GM18507 (cell line): ENCODE results near the gene HTR3E.
"Not testable (repeated sequence)": the region's sequence is repeated elsewhere in the genome, so short reads cannot be mapped to it uniquely, and the experiment has no call there.

ENCODE experiments used
- DNase-seq: peaks from one replicate; pipeline ENCODE4 v3.0.0; 2011; ENCODE audit warnings: low read depth; ENCODE audit not compliant: insufficient read length; ENCODE audit errors: extremely low spot score
- FAIRE-seq: peaks from 2 replicates; lab custom pipeline; 2011; peaks lifted over from hg19 to GRCh38; lab: Jason Lieb, UNC

HTR3E gene

GRCh38 chr3:184099806-184100686, 3.2 kb downstream of the HTR3E start:
- no peak for DNase-seq

DNA sequence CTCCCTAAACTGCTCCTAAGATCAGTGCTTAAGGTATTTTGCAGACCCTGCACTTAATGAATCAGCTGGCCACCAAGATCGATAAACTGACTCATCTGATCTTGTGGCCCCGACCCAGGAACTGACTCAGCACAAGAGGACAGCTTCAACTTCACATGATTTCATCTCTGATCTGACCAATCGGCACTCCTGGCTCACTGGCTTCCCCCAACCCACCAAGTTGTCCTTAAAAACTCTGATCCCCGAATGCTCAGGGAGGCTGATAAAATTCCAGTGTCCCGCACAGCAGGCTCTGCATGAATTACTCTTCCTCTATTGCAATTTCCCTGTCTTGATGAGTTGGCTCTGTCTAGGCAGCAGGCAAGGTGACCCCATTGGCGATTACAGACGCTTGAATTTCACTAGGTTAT, 13.5 kb downstream of the HTR3E start:
- DNase-seq (no peak), FAIRE-seq (no peak)

More at GRCh38 chr3:184099806-184100686, 3.2 kb downstream of the HTR3E start:
- FAIRE-seq = no peak

DNA sequence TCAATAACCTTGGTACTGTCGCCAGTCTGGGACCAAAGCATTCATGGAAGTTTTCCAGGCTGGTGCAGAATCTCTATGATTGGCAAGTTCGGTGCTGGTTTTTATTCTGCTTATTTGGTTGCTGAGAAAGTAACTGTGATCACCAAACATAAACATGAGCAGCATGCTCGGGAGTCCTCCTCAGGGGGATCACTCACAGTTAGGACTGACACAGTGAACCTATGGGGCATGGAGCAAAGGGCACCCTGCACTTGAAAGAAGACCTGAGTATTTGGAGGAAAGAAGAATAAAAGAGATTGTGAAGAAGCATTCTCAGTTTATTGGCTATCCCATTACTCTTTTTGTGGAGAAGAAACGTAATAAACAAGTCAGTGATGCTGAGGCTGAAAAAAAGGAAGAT, 19.2 kb downstream of the HTR3E start:
- DNase-seq (no peak), FAIRE-seq (no peak)

- no peak for FAIRE-seq
Measured at GRCh38 chr3:184117636-184118035, 20.8 kb downstream of the HTR3E start.

GRCh38 chr3:184121031-184121430, 24.2 kb downstream of the HTR3E start:
- FAIRE-seq = not testable (repeated sequence)

More at GRCh38 chr3:184117636-184118035, 20.8 kb downstream of the HTR3E start:
- DNase-seq = no peak

GRCh38 chr3:184126006-184126405, 29.1 kb downstream of the HTR3E start:
- no peak for FAIRE-seq
- no peak for DNase-seq

More at GRCh38 chr3:184121031-184121430, 24.2 kb downstream of the HTR3E start:
- DNase-seq = not testable (repeated sequence)

DNA sequence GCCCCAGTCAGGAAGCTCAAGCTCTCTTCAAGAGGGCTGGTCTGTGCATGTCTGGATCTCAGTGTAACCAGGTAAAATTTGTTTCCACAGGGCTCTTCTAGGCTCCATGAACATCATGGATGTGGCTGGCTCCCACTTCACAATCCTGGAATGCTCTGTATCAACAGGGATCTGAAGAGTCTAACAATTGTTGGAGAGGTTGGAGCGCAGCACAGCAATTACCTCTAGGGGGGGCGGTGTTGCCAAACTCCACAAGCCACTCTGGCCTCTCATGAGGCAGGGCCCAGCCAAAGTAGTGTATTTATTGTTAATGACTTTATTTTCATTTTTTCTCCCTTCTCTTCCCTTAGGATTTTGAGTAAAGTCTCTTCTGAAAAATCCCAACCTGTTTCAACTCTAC, 32.1 kb downstream of the HTR3E start:
- FAIRE-seq = no peak
- DNase-seq = no peak

- DNase-seq (no peak), FAIRE-seq (no peak)
Measured at GRCh38 chr3:184132945-184133344, 36.1 kb downstream of the HTR3E start.

- DNase-seq (no peak), FAIRE-seq (peak; percentile 73)
Measured at GRCh38 chr3:184133840-184134745, 37.2 kb downstream of the HTR3E start.

GRCh38 chr3:184134746-184135148, 37.9 kb downstream of the HTR3E start:
- FAIRE-seq = peak; percentile 15

DNA sequence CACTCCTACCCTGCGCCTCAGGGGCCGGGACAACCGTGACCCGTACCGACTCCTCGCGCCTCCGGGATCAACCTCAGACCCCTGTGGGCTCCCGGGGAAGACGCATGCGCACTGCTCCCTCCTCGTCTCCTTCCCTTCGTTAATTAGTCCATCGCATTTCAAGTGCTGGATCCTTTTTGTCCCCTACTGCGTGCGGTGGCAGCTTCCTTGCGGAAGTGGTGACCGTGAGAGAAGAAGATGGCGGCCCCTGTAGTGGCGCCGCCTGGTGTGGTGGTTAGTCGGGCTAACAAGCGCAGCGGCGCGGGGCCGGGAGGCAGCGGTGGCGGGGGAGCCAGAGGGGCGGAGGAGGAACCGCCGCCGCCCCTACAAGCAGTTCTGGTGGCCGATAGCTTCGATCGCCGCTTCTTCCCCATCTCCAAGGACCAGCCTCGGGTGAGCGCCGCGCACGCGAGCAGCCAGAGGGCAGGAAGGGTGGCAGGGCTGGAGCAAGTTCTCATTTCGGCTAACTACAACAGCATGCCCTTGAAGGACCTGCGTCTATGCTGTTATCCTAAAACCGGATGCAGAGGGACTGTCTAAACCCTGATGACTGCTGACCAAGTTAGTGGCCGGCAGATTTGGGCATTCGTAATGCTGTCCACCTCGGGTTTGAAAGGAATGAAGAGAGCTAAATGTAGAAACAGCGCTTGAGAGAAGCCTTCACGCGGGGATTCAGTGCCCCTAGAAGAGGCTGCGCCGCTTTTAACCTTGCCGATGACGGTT, 38.5 kb downstream of the HTR3E start, which contains the start of gene EIF2B5:
TSS of gene EIF2B5 (plus strand) at position 210 of the 762 bp plus-strand sequence. CDS start at position 238, 28 bp downstream.
- peak; percentile 93 for FAIRE-seq

More at GRCh38 chr3:184134746-184135148, 37.9 kb downstream of the HTR3E start:
- DNase-seq = no peak

GRCh38 chr3:184135911-184136260, 39.0 kb downstream of the HTR3E start:
- FAIRE-seq (no peak), DNase-seq (no peak)

More for the DNA sequence above, 38.5 kb downstream of the HTR3E start, which contains the start of gene EIF2B5:
- peak; percentile 85 for DNase-seq

DNA sequence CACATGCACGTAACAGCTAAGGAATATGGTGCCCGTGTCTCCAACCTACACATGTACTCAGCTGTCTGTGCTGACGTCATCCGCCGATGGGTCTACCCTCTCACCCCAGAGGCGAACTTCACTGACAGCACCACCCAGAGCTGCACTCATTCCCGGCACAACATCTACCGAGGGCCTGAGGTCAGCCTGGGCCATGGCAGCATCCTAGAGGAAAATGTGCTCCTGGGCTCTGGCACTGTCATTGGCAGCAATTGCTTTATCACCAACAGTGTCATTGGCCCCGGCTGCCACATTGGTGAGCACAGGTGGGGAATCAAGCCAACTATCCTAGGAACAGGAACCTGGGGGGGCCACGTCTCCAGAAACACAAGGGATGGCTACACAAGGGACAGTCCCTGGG, 43.6 kb downstream of the HTR3E start:
- no peak for DNase-seq

DNA sequence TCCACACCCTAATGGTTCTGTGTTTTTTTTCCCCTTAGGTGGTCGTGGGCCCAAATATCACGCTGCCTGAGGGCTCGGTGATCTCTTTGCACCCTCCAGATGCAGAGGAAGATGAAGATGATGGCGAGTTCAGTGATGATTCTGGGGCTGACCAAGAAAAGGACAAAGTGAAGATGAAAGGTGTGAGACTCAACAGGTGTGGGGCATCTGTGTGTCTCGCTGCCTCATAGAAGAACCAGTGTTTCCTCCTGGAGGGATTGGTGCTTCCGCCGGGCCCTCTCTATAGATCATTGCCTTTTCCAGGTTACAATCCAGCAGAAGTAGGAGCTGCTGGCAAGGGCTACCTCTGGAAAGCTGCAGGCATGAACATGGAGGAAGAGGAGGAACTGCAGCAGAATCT, 45.3 kb downstream of the HTR3E start:
- DNase-seq (no peak), FAIRE-seq (no peak)

More for the DNA sequence above, 43.6 kb downstream of the HTR3E start:
- no peak for FAIRE-seq

GRCh38 chr3:184143327-184143726, 46.5 kb downstream of the HTR3E start:
- DNase-seq (no peak), FAIRE-seq (no peak)

DNA sequence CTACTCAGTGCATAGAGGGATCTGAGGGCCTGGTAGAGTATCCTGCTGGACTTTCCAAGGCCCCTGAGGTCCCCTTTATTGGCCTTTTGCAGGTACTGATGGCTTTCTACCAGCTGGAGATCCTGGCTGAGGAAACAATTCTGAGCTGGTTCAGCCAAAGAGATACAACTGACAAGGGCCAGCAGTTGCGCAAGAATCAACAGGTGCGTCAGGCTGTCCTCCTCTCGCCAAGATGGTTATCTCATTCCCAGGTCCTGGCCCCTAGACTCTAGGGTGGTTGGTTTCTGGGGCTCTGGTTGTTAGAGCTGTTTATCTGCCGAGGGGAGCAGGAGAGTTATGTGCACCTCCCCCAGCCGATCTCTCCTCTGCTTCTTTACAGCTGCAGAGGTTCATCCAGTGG, 47.6 kb downstream of the HTR3E start:
- DNase-seq (no peak), FAIRE-seq (no peak)

DNA sequence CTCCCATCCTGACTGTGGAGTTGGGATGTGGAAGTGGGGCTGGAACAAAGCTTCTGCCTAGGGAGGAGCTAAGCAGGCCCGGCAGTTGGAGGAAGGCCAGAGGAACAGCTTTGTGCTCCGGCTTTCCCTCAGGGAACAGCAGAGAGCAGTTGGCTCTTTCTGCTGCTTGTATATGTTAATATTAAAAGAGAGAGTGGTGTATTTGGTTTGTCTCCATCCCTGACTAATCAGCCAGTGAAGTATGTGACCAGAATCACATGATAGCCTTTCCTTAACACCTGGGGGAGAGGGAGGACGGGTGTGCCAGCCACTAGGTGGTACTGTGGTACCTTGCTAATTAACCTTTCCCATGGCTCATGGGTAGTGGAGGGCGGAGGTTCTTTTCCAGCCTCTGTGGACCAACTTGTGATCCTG, 48.3 kb downstream of the HTR3E start:
- FAIRE-seq (peak; percentile 68), DNase-seq (no peak)

- DNase-seq (no peak), FAIRE-seq (no peak)
Measured at GRCh38 chr3:184145751-184146270, 48.9 kb downstream of the HTR3E start.

GRCh38 chr3:184148076-184148475, 51.2 kb downstream of the HTR3E start:
- FAIRE-seq = no peak
- DNase-seq = no peak
